Activated naive CD8-positive, alpha-beta T cell (primary cell): ENCODE measurements around the gene TLR10.

Experiments used
- H3K27ac Mint-ChIP-seq: one replicate; pipeline ENCODE4 v1.8.0; 2021; ENCODE audit warnings: mixed read lengths
- H3K27me3 Mint-ChIP-seq: one replicate; pipeline ENCODE4 v1.8.0; 2021; ENCODE audit warnings: mixed read lengths
- H3K36me3 Mint-ChIP-seq: one replicate; pipeline ENCODE4 v1.8.0; 2021; ENCODE audit warnings: mixed read lengths
- H3K4me1 Mint-ChIP-seq: one replicate; pipeline ENCODE4 v1.8.0; 2021; ENCODE audit warnings: low read depth, mixed read lengths
- H3K4me3 Mint-ChIP-seq: one replicate; pipeline ENCODE4 v1.8.0; 2021; ENCODE audit warnings: mild to moderate bottlenecking, mixed read lengths
- H3K9me3 Mint-ChIP-seq: one replicate; pipeline ENCODE4 v1.8.0; 2021; ENCODE audit warnings: low read depth, mixed read lengths

TLR10 gene

GRCh38 chr4:38735870-38736269 lies 46.9 kb downstream of the TLR10 start:
- Mint-ChIP-seq H3K36me3 (peaks cover 5% of the 10 kb centered on the region), H3K27ac (no peak overlapping the region), H3K4me1 (peaks cover 3% of the 10 kb centered on the region), H3K27me3 (peaks cover 3% of the 10 kb centered on the region), H3K4me3 (no peak overlapping the region), H3K9me3 (no peaks in the 10 kb centered on the region)

DNA sequence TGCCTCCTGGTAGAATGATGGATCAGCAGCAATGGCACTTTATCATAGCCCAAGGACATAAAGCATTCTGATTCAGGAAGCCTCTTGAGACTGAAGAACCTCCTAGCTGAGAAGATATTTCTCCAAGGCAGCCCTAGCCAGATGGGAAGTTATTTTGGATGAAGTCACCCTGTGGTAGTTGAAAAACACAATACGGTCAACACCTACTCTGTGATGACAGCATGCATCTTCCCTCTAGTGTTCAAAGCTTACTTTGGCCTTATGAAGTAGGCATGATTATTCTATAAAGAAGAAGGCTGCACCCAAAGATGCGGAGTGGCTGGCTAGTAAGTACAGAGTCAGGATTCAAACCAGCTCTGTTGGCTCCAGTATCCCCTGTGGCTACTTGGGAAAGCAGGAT lies 47.9 kb downstream of the TLR10 start:
- Mint-ChIP-seq H3K4me3 (no peak overlapping the region), H3K36me3 (peaks cover 5% of the 10 kb centered on the region), H3K4me1 (peaks cover 6% of the 10 kb centered on the region), H3K27ac (no peak overlapping the region), H3K27me3 (peaks cover 3% of the 10 kb centered on the region), H3K9me3 (no peaks in the 10 kb centered on the region)

DNA sequence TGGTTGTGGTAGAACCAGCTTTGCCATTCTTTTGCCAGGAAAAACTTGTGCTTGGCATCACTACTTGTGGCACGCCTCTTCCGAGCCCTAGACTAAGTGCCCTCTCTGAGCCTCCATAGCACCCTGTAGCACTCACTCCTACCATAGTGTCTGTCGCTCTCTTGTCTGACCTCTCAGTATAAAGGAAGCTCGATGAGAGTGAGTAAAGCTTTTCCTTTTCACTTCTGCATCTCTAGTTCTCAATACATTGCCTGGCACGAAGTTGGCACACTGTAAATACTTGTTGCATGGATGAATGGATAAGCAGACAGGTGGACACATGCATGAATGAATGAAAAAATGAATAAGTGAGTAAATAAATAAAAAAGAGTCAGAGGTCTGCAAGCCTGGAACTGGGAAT lies 48.3 kb downstream of the TLR10 start:
- Mint-ChIP-seq H3K4me3 (no peak overlapping the region), H3K4me1 (peaks cover 6% of the 10 kb centered on the region), H3K36me3 (peaks cover 5% of the 10 kb centered on the region), H3K27ac (no peak overlapping the region), H3K9me3 (no peaks in the 10 kb centered on the region), H3K27me3 (peaks cover 3% of the 10 kb centered on the region)

DNA sequence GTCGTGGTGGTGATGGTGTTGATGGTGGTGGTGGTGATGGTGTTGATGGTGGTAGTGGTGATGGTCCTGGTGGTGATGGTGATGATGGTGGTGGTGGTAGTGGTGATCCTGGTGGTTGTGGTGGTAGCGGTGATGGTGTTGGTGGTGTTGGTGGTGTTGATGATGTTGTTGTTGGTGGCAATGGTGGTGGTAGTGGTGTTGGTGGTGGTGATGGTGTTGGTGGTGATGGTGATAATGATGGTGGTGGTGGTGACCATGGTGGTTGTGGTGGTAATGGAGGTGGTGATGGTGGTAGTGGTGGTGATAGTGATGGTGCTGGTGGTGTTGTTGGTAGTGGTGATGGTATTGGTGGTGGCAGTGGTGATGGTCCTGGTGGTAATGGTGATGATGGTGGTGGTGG lies 49.1 kb downstream of the TLR10 start:
- H3K27me3 Mint-ChIP-seq = peaks cover 3% of the 10 kb centered on the region
- no peaks in the 10 kb centered on the region for H3K9me3 Mint-ChIP-seq
- no peak overlapping the region for H3K27ac Mint-ChIP-seq
- no peak overlapping the region for H3K4me3 Mint-ChIP-seq
- peaks cover 5% of the 10 kb centered on the region for H3K36me3 Mint-ChIP-seq
- peaks cover 6% of the 10 kb centered on the region for H3K4me1 Mint-ChIP-seq

DNA sequence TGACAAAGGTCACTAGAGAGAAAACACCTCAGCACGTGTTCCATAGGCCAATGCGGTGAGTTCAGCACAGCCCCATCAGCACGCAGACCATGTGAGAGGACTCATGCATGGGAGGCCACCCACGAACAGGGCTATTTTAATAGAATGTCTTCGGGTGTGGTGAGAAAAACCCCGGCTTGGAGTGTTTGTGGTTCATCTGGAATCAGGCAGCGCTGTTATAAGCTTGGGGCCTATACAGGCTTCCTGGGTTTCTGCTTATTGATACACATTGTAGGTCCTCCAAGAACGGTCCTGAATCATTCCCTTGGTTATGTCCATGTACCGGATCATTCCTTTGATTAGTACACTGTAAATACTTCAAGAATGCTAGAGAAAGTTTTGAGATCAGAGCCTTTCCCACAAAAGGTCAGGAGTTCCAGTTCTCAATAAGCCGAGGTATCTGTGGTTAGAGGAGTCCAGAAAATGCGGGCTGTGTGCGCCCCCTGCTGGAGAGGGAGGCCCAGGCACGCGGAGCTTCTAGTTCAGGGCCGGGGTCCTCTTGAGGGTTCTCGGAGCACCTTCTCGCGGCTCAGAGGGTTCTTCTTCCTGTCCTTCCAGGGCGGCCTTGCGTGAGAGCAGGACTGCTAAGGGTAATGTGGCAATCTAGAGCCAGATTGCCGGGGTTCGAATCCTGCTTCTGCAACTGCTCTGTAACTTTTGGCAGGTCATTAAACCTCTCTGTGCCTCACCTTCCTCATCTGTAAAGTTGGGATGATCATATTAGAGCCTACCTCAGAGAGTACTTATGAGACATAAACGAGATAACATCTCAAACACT lies 51.8 kb downstream of the TLR10 start:
- no peaks in the 10 kb centered on the region for H3K36me3 Mint-ChIP-seq
- no peak overlapping the region for H3K4me3 Mint-ChIP-seq
- H3K27ac Mint-ChIP-seq = no peak overlapping the region
- H3K27me3 Mint-ChIP-seq = no peaks in the 10 kb centered on the region
- no peaks in the 10 kb centered on the region for H3K9me3 Mint-ChIP-seq
- H3K4me1 Mint-ChIP-seq = peaks cover 6% of the 10 kb centered on the region

DNA sequence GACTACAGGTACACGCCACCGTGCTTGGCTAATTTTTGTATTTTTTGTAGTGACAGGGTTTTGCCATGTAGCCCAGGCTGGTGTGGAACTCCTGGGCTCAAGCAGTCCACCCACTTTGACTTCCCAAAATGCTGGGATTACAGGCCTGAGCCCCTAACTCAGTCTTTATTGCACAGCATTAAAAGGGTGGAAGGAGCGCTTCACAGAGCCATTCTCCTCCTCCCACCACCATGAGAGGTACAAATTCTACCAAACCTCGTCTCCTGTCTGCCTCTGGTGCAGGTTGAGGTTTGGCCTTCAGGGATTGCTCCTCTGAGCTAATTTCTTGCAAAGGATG lies 52.3 kb downstream of the TLR10 start:
- Mint-ChIP-seq H3K4me3 (no peak overlapping the region), H3K36me3 (no peaks in the 10 kb centered on the region), H3K9me3 (no peaks in the 10 kb centered on the region), H3K27me3 (no peaks in the 10 kb centered on the region), H3K4me1 (peaks cover 6% of the 10 kb centered on the region), H3K27ac (no peak overlapping the region)

DNA sequence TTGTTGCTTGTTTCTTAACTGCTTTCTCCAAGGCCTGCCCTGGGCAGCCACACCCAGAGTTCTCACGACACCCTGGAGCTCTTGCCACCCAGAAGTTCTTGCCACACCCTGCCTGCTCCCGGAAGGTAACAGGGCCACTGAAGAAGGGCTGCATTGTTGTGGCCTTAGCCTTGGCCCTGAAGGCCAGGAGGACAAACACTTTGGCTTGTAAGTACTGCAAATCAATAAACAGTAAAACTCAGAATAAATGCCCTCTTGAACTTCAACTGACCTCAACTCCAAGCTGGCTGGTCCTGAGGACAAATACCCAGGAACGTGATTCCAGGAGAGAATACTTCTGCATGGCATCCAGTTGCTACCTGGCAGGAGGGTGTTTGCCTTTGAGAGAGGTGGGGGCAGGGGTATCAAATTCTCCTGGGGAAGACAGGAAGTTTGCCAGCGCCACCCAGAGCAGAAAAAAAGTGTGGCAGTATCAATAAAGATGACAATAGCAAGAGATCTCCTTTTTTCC lies 54.1 kb downstream of the TLR10 start:
- H3K4me1 Mint-ChIP-seq = peaks cover 9% of the 10 kb centered on the region
- H3K27me3 Mint-ChIP-seq = no peaks in the 10 kb centered on the region
- H3K4me3 Mint-ChIP-seq = no peak overlapping the region
- no peaks in the 10 kb centered on the region for H3K36me3 Mint-ChIP-seq
- H3K9me3 Mint-ChIP-seq = no peaks in the 10 kb centered on the region
- no peak overlapping the region for H3K27ac Mint-ChIP-seq

GRCh38 chr4:38724475-38724808 lies 58.3 kb downstream of the TLR10 start:
- Mint-ChIP-seq H3K9me3 (no peaks in the 10 kb centered on the region), H3K36me3 (no peaks in the 10 kb centered on the region), H3K27ac (no peak overlapping the region), H3K27me3 (no peaks in the 10 kb centered on the region), H3K4me1 (peaks cover 3% of the 10 kb centered on the region), H3K4me3 (no peak overlapping the region)

DNA sequence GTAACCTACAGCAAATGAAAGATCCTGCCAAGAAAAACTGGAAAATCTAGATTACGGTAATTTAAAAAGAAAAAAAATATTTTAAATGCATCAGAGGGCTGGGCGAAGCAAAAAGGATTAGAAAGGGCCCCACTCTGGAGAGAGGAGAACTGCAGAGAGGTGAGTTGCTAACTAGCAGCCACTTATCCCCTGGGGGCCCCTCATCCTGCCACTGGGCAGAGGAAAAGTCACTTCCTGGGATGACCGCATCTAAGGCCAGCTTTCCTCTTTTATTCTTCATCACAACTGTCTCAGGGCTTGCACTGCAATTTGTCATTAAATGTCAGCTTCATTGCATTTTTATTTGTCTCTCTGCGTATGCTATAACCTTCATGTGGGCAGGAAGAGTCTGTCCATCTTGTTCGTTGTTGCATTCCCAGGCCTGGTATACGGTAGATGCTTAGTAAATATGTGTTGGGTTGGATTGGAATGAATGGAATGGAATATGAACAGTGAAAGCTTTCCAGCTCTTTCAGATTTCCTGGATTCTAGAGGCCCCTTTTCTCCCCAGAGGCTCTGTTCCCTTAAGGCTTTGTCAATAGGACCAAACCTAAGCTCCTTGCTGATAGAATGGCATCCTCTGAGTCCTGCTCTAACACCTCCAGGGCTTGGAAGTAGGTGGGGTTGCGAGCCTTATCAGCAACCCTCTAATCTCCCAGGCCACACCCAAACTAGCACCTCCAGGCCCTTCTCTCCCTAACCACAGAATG lies 58.9 kb downstream of the TLR10 start:
- Mint-ChIP-seq H3K4me3 (no peak overlapping the region), H3K4me1 (peaks cover 3% of the 10 kb centered on the region), H3K36me3 (no peaks in the 10 kb centered on the region), H3K9me3 (no peaks in the 10 kb centered on the region), H3K27me3 (no peaks in the 10 kb centered on the region), H3K27ac (no peak overlapping the region)

DNA sequence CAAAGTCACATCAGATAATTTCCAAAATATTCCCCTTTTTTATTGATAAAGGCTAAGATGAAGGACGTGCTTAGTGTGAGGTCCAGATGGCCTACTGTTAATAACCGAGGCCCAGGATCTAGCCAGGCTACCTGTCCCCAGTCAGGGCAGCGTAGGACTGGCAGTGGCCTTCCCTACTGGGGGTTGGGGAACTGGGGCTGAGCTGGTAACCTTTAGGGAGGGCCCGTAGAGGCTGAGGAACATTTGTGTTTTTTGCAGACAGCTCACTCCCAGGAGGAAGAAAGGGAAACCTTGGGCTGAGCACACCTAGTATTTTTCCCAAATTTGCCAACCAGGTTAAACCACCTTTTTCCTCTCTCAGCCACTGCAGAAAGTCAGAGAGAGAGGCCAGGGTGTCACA lies 59.7 kb downstream of the TLR10 start:
- Mint-ChIP-seq H3K4me3 (no peak overlapping the region), H3K27me3 (no peaks in the 10 kb centered on the region), H3K27ac (no peak overlapping the region)

More for the DNA sequence above, 59.7 kb downstream of the TLR10 start:
- Mint-ChIP-seq H3K9me3 (no peaks in the 10 kb centered on the region), H3K36me3 (no peaks in the 10 kb centered on the region), H3K4me1 (peaks cover 3% of the 10 kb centered on the region)
